Measurements from ENCODE around the gene ZP4. TPM values are rescaled to one million over a fixed set of nuclear protein-coding genes. Genes with fewer than 3 reads are reported as not detected.

Gene ZP4
- total RNA-seq, 1 experiment from 2014 or later: not detected

- intact Hi-C loops (cut with micrococcal nuclease; ENCODE audit: unreplicated experiment): no loop called here
- no peaks in the 10 kb centered on the region for H3K27me3 ChIP-seq (replicated peaks; ENCODE audit: insufficient read depth, low read depth, low read length, poor library complexity)
- CTCF ChIA-PET: no interaction called here
- H3K4me1 ChIP-seq (ENCODE audit: insufficient read depth, low read length, poor library complexity, severe bottlenecking): no peaks in the 10 kb centered on the region
- DNase-seq (ENCODE audit: low spot score): peak; percentile 27
- no peaks in the 10 kb centered on the region for H3K9me3 ChIP-seq (ENCODE audit: low read depth, low read length, poor library complexity, severe bottlenecking)
- no peak overlapping the region for H3K27ac ChIP-seq (ENCODE audit: low read depth, low read length, poor library complexity, severe bottlenecking)
- BruUV-seq (replicated peaks): no TSS peak
- TF ChIP-seq CTCF (conservative IDR thresholded peaks at IDR 0.05; ENCODE audit: low read depth, low read length): no peak
- no peak for TF ChIP-seq EZH2 (IDR thresholded peaks at IDR 0.05; ENCODE audit: borderline replicate concordance, low read depth, low read length, poor library complexity, severe bottlenecking)
- no peak overlapping the region for H3K4me3 ChIP-seq (ENCODE audit: low read depth, low read length, poor library complexity, severe bottlenecking)
- POLR2A ChIA-PET (ENCODE audit: low non-redundant PET): no interaction called here
- no peaks in the 10 kb centered on the region for H3K36me3 ChIP-seq (ENCODE audit: insufficient read depth, low read length, poor library complexity, severe bottlenecking)
Measured at GRCh38 chr1:237879195-237879594, 11.5 kb downstream of the ZP4 start.

- no peaks in the 10 kb centered on the region for H3K4me1 ChIP-seq (ENCODE audit: insufficient read depth, low read length, poor library complexity, severe bottlenecking)
- BruUV-seq (replicated peaks): no TSS peak
- DNase-seq (ENCODE audit: low spot score): no peak
- H3K9me3 ChIP-seq (ENCODE audit: low read depth, low read length, poor library complexity, severe bottlenecking): no peaks in the 10 kb centered on the region
- POLR2A ChIA-PET (ENCODE audit: low non-redundant PET): no interaction called here
- no peaks in the 10 kb centered on the region for H3K27me3 ChIP-seq (replicated peaks; ENCODE audit: insufficient read depth, low read depth, low read length, poor library complexity)
- CTCF ChIA-PET: no interaction called here
- no peak overlapping the region for H3K4me3 ChIP-seq (ENCODE audit: low read depth, low read length, poor library complexity, severe bottlenecking)
- no peak overlapping the region for H3K27ac ChIP-seq (ENCODE audit: low read depth, low read length, poor library complexity, severe bottlenecking)
- TF ChIP-seq CTCF (conservative IDR thresholded peaks at IDR 0.05; ENCODE audit: low read depth, low read length): no peak
- TF ChIP-seq EZH2 (IDR thresholded peaks at IDR 0.05; ENCODE audit: borderline replicate concordance, low read depth, low read length, poor library complexity, severe bottlenecking): no peak
- H3K36me3 ChIP-seq (ENCODE audit: insufficient read depth, low read length, poor library complexity, severe bottlenecking): no peaks in the 10 kb centered on the region
- intact Hi-C loops (cut with micrococcal nuclease; ENCODE audit: unreplicated experiment): no loop called here
Measured at GRCh38 chr1:237878406-237878805, 12.3 kb downstream of the ZP4 start.

GRCh38 chr1:237877631-237878030 lies 13.1 kb downstream of the ZP4 start:
- H3K27me3 ChIP-seq (replicated peaks; ENCODE audit: insufficient read depth, low read depth, low read length, poor library complexity): no peaks in the 10 kb centered on the region
- BruUV-seq (replicated peaks): no TSS peak
- intact Hi-C loops (cut with micrococcal nuclease; ENCODE audit: unreplicated experiment): no loop called here
- TF ChIP-seq CTCF (conservative IDR thresholded peaks at IDR 0.05; ENCODE audit: low read depth, low read length) (no peak), EZH2 (IDR thresholded peaks at IDR 0.05; ENCODE audit: borderline replicate concordance, low read depth, low read length, poor library complexity, severe bottlenecking) (no peak)
- H3K27ac ChIP-seq (ENCODE audit: low read depth, low read length, poor library complexity, severe bottlenecking): no peak overlapping the region
- H3K4me1 ChIP-seq (ENCODE audit: insufficient read depth, low read length, poor library complexity, severe bottlenecking): no peaks in the 10 kb centered on the region
- DNase-seq (ENCODE audit: low spot score): no peak
- POLR2A ChIA-PET (ENCODE audit: low non-redundant PET): no interaction called here
- H3K36me3 ChIP-seq (ENCODE audit: insufficient read depth, low read length, poor library complexity, severe bottlenecking): no peaks in the 10 kb centered on the region
- CTCF ChIA-PET: no interaction called here
- H3K4me3 ChIP-seq (ENCODE audit: low read depth, low read length, poor library complexity, severe bottlenecking): no peak overlapping the region
- no peaks in the 10 kb centered on the region for H3K9me3 ChIP-seq (ENCODE audit: low read depth, low read length, poor library complexity, severe bottlenecking)

Data from A673 (cell line).